HPDE6-E6E7 (cell line): ENCODE measurements around the gene MYNN.
"Not testable (repeated sequence)": the region's sequence is repeated elsewhere in the genome, so short reads cannot be mapped to it uniquely, and the experiment has no call there.

ENCODE experiments used
- DNase-seq: peaks from one replicate; pipeline ENCODE4 v3.0.0; 2011; ENCODE audit warnings: missing footprints; ENCODE audit errors: extremely low spot score

The MYNN gene

DNA sequence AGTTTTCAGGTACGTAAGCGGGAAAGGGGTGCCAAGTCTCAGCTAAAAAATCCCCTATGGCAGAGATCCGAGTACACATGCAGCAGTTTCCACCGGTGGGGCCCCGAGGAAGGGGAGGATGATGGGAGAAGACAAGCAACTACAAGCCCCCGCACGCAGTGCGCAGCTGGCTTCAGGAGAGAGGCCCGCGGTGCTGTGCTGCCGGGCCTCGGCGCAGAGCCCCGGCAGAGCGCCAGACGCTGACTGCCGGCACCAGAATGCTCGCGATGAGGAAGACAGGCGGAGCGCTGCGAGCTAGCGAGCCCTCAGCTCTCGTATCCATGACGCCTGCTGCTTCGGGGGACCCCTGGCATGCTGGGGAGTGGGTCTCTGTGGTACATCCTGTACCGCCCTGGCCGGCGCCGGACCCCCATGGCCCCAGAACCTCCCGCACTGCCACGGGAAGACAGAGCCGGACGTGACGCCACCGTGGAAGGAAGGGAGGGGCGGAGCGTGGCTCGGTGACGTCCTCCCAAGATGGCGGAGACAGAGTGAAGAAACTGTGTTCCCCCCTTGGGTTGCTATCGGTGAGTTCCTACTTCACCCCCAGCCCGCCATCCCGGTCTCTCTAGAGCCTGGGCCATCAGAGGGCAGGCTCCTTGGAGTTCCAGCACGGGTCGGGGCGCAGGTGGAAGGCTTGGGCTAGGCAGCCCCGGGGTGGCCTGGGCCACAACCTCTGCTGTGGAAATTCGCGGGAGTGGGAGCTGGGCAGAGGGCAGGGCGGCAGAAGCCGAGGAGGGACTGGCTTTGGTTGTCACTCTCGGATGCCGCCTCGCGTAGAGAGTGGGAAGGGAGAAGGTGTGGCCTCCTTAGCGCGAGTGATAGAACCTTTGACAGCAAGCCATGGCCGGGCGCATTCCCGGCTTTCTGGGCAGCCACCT, at the start of gene MYNN:
MYNN (plus strand) TSS at position 500 of the 920 bp plus-strand sequence. CDS start 900 bp downstream, outside the sequence.
- DNase-seq: no peak

DNA sequence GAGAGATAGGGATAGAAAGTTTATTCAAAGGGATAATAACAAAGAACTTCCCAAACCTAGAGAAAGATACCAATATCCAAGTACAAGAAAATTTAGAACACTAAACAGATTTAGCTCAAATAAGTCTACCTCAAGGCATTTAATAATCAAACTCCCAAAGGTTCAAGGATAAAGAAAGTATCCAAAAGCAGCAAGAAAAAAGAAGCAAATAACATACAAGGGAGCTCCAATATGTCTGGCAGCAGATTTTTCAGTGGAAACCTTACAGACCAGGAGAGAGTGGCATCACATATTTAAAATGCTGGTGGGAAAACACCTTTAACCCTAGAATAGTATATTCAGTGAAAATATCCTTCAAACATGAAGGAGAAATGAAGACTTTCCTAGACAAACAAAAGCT, 41.3 kb upstream of the MYNN start:
- DNase-seq: not testable (repeated sequence)

DNA sequence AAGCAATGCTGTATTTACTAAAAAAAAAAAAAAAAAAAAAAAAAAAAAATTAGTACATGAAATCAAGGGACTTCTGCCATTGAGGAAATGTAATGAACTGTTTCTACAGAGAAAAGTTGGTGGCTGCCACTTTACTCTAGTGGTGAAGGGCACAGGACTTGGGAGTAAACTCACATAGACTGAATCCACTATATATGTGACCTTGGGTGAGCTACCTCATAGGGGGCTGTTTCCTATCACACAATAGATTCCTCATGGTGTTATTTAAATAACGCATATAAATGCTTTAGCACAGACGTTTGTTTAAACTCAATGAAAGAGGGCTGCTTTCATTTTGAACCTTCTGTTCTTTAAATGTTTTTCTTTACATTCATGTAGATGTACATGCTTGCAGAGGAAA, 34.1 kb upstream of the MYNN start:
- DNase-seq: no peak

DNA sequence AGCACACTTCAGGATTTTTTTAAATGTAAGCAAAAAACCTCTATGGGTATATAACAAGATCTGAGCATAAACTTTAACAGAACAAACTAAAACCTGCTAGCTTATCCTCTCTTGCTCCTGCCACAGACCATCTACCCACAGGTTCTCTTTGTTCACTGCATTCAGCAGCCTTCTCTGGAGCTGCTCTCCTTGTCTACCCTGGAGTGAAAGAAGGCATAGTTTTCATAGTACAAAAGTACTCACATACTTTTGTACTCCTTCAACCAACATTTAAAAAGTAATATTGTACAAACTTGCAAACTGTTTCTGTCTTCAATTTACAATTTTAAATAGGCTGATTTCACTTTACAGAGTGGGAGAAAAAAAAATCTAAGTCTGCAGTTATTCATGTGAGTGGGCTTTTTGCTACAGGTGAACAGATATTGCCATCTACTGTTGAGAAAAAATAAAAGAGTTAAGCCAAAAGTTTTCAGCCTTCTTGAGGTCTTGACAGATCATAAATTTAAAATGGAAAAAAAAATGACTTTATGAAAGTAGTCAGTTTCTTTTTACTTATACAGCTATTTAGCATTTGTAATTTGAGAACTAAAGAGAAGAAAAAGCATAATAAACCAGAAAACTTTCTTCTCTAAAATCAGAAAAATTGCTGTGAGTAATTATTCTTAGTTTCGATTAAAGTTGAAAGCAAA, 28.7 kb upstream of the MYNN start:
- DNase-seq: no peak

DNA sequence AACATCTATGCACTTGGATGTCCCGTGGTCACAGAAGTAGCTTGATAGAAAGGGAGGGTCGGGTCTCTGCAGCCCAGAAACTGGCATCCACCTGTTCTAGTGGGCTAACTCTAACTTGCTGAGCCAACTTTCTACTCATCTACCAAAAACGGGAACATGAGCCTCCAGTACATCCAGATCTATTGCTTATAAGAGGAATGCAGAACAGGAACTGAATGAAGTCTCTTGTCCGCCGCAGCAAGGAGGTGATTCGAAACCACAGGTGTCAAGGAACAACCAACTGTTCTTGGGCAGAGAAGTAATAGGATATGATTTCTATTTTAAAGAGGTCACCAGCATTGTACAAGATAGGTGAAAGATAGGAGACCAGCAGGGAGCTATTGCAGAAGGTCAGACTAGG, 26.3 kb upstream of the MYNN start:
- DNase-seq: no peak

DNA sequence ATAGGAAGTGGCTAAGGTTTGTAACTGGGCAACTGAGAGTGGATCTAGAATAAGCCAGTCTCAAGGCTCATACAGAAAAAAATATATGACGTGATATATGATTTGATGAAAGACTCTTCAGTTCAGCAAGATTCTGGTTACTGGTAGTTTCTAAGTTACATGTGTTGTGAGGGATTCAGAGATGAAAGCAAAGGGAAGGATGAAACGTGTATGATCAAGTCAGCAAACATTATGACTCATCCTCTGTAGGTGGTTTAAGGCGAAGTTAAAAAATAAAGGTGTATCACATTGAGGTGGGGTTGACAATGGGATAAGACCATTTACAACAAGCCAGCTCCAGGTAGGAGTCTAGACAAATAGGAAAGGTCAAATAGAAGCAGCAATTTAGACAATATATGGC, 24.5 kb upstream of the MYNN start:
- no peak for DNase-seq

DNA sequence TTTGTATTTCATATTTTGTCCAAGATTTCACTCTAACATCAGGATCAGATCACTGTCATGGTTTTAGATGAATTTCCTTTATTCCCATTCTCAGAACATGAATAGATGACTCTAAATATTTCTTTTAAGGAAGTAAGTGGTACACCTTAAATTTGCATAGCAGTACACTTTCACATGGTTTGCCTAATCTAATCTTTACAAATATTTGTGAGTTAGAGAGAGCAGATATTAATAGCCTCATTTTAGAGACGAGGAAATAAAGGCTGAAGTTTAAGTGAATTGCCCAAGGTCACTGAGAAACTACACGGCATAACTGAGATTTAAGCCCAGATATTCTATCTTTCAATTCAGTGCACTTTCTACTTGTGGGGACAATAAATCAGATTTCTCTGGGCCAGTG, 22.5 kb upstream of the MYNN start:
- no peak for DNase-seq

DNA sequence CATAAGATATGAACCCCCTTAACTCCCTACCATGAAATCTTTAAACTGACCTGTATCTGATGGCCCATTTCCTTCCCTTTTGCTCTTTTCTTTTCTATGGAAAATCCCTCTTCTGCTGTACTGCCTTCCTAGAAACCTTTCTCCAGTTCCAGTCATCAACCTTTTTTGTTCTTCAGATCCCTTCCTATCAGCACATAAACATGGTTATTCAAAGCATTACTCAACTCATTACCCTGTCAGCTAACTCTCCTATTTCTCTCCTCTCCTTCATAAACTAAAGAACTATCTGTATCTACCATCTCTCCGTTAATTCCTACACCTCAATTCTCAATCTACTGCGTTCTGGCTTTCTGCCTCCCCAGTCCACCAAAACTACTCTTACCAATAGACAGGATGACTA, 21.3 kb upstream of the MYNN start:
- no peak for DNase-seq

DNA sequence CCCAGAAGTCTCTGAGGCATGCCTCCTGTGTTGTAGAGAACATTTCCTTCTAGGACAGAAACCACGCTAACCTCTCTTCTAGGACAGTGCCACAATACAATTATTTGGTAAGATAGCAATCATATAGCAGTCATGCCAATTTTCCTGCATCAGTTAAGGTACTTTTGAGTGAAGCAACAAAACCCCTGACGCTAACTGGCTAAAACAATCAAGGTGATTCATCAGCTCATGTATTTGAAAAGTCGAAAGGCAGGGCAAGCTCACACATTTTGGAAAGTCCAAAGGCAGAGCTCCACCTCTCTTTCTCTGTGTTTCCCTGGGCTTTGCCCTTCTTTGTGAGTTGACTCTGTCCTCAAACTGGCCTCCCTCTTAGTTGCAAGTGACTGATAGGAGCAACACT, 18.5 kb upstream of the MYNN start:
- DNase-seq: no peak

DNA sequence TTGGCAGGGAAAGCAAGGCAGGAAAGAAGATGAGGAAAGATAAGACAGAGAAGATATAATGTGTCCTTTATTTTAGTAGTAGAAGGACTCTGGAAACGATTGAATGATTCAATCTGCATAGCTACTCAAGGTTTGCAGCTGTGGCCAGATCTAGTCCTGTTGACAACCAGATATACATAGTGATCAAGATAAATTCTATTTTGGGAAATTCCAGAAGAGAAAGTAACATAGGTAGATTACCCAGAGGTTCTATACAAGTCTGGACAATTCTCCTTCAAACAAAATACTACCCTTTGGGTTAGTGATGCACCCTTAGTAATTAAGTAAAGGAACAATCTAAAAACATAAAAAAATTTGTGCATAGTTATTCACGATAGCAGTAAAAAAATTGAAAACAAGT, 17.7 kb upstream of the MYNN start:
- DNase-seq: no peak

DNA sequence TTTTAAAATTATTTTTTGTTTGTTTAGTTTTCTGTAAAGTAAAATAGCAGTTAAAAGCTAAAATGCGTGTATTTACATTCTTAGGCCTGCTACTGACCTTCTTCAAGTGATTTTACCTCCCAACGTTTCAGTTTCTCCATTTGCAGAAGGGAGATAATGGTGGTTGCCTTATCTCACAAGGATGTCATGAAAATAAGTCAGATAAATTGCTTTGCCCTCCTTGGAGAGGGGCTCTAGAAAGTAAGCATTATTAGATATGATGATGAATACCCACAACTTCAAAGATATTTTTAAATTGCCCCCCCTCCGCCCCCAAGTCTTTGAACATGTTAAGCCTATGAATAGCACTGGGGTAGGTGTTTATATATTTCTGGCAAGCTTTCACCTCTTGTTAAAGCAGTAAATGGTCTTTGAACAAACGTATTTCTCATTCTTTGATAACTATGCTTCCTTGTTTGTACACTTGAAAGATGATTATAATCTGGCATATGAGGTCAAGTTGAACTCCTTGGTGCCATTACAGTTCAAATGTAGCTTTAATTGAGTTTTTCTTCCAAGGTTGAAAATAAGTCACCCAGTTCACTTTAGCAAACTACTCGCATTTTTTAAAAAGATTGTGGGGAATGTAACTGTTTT, 14.7 kb upstream of the MYNN start:
- DNase-seq: no peak

DNA sequence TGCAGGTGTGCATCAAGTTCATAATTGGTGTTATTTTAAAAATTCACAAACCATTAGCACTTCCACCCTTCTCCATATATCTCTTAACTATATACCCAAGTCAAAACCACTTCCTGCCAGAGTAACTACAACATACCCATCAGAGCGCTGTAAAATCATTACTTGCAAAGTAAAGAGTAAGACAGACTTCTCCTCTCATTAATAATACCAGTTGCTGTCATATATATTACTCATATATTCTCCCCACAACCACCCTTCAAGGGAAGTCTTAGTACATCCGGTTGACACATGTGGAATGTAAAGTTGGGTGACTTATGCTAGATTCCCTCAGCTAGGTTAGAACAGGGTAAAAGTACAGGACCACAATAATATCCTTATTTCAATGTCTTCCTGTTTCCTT, 13.9 kb upstream of the MYNN start:
- no peak for DNase-seq

DNA sequence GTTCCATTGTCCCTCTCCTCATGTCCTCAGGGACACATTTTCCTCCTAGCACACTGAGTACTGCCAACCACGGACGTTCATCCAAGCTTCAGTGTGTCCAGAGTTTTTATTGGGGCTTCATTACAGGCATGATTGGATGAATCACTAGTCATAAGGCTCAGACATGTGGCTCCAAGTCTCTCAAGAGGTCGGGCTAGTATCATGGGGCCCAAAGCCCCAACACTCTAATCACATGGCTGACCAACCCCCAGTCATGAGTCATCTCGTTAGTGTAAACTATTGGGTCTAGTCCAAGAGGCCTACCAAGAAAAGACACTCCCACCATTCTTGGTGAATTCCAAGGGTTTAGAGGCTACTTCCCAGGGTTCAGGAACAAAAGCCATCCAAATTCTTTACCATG, 12.7 kb upstream of the MYNN start:
- DNase-seq: no peak

DNA sequence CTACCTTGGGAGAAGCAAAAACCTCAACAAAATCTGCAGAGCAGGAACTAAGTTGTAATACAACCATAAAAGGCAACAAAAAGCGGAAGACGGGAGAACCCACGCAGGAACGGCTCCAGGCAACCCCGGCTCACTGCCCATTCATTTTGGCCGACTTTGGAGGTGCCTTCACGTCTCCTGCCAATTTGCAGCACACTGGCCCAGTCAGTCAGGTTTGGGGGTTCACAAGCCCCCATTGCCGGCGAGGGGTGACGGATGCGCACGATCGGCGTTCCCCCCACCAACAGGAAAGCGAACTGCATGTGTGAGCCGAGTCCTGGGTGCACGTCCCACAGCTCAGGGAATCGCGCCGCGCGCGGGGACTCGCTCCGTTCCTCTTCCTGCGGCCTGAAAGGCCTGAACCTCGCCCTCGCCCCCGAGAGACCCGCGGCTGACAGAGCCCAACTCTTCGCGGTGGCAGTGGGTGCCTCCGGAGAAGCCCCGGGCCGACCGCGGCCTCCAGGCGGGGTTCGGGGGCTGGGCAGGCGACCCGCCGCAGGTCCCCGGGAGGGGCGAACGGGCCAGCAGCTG, 8.8 kb upstream of the MYNN start:
- DNase-seq: no peak

DNA sequence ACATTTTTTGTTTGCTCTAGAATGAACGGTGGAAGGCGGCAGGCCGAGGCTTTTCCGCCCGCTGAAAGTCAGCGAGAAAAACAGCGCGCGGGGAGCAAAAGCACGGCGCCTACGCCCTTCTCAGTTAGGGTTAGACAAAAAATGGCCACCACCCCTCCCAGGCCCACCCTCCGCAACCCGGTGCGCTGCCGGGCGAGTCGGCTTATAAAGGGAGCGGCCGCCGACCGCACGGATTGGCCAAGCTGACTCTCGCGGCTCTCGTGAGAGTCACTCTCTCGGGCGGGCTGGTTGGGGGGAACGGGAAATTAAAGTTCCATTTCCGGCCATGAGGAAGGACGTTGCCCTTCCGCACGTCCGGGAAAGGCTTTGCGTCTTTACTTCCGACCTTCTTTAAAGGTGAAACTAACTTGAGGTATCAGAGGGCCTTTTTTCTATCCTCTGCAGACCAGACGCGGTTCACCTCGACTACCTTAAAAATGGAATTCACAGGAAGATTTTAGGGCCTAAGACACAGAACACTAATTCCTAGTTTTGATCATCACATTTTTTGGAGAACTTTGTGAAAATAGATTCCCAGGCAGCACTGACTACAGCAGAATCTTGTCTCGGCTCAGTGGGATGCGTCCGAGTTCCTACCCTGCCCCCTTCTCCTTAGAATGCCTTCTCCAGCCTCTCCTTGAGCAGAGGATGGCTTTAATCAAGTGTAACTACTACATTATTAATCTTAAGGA, 8.1 kb upstream of the MYNN start, which contains the start of gene TERC:
TERC (minus strand) TSS at position 179 of the 731 bp plus-strand sequence.
- DNase-seq: no peak

DNA sequence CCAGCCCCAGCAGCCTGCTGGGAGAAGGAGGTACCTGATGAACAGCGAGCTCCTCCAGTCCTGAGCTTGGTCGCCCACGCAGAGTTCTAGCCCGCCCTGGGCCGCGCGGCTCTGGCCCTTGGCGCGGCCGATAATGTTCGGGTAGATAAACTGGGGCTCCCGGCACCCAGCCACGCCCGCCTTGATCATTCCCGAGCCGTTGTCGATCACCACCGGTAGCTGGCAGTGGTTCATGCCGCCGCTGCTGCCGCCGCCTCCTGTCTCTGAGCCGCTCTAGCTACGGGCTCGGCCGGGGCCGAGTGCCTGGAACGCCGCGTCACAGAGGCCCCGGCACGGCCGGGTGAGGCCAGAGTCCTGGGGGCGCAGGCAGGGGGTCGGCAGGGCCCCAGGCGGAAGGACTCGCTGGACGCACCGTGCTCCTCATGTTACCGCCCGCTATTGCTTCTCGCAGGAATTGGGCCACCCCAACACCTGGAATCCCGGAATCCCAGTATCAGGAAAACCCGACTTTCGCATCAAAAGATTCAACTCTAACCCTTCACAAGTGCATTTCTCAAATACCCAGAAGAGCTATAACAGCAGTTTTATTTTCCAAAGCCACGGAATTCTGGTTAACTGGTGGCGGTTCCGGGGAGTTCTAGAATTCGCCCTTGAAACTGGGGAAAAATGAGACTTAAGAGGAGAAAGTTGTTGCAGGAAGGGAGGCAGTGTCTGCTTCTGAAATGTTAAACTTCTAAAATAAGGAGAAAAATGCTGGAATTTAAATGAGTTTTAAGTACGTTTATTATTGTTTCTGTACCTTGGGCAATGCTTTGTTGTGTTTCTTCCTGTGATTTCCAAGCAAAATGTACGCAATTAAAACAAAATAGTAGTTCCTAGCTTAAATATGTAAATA, 3.7 kb upstream of the MYNN start, which contains the start of gene ACTRT3:
ACTRT3 (minus strand) TSS at position 275 of the 895 bp plus-strand sequence; CDS start at position 234, 41 bp downstream.
- no peak for DNase-seq

DNA sequence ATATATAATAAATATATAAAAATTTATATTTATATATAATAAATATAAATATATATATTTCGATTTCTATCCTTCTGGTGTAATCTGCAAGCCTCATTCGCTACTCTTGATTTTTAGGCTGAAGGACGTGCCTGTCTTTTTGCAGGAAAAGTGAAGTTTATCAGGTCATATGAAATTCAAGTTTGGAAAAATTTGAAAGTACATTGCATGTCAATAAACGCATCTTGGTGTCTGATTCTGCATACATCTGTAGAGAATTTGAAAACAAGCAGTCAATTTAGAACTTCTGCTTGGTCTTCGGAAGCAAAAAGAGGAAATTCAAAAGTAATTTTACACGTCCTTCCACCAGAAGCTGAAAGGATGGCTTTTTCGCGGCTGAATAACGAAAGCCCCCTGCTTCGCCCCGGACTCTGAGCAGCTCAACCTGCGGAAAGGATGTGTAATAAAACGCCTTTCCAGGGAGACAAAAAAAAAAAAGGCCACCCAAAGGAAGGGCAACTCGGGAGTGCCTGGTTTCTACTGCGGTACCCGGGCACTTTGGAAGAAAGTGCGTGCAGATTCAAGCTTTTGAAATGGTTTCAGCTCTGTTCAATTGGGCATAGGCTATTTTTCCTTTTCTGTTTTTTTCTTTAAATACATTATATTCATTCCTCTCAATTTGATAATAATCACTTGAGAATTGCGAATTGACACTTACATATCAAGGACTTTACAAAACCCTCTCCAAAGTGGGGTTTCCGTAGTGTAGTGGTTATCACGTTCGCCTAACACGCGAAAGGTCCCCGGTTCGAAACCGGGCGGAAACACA, 1.5 kb upstream of the MYNN start:
- DNase-seq: no peak

DNA sequence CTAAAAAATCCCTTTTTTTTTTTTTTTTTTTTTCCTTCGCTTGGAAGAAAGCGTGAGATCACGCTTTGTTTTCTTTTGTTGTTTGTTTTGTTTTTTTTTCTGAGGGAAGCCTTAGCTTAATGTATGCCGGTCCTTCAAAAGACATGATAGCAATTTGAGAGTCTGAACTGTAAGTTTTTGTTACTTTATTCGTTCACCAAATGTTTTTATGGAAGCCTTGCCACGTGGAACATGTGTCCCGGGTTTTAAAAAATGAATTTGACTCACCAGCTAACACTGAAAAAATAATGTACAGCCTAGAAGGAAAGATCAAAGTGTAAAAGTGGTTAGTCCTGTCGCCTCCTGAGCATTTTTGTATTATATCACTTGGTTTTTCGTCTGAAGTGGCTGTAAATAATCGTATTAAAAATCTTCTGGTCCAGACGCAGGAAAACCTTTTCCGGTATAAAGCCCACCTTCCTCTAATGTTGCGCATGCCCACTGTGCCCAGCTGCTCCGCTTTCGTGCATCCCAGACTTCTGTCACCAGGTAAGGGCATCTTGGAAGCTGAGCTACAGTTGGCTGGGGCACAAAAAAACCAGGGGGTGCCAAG, 795 bp upstream of the MYNN start:
- no peak for DNase-seq

DNA sequence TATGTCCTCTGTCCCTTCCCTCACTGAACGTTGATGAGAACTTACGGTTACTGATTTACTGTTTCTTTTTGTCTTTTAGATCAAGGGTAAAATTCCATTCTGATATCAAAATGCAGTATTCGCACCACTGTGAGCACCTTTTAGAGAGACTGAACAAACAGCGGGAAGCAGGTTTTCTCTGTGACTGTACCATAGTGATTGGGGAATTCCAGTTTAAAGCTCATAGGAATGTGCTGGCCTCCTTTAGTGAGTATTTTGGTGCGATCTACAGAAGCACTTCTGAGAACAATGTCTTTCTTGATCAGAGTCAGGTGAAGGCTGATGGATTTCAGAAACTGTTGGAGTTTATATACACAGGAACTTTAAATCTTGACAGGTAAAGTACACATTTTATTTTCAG, 990 bp downstream of the MYNN start:
- no peak for DNase-seq
